Bronchial epithelial cell (primary cell): ENCODE data around the gene ONECUT3. TPM values are rescaled to one million over a fixed set of nuclear protein-coding genes. Genes with fewer than 3 reads are reported as not detected.
"Not testable (repeated sequence)": the region's sequence is repeated elsewhere in the genome, so short reads cannot be mapped to it uniquely, and the experiment has no call there.

Experiments
- DNase-seq: peaks from one replicate; pipeline ENCODE4 v3.0.0-alpha.2; 2010; ENCODE audit warnings: low read depth
- FAIRE-seq: peaks from 2 replicates; lab custom pipeline; 2011; peaks lifted over from hg19 to GRCh38; lab: Jason Lieb, UNC
- H3K27me3 ChIP-seq: 2 replicates; pipeline ENCODE4 v1.5.1; 2011; ENCODE audit warnings: low read length; ENCODE audit not compliant: control insufficient read depth, insufficient read depth
- H3K36me3 ChIP-seq: 2 replicates; pipeline ENCODE4 v1.5.1; 2011; ENCODE audit warnings: low read length; ENCODE audit not compliant: control insufficient read depth, insufficient read depth
- H3K4me3 ChIP-seq: 2 replicates; pipeline ENCODE4 v1.5.1; 2011; ENCODE audit warnings: mild to moderate bottlenecking, low read depth, low read length, control low read depth
- total RNA-seq: library from RNA; depleted of rRNA; stranded (reverse); fragments of >200 nt; gene quantifications from 2 replicates; pipeline ENCODE4 v1.2.1, GENCODE V29; 2014
- TF ChIP-seq, protein P1 (sequence below): IDR thresholded peaks from 2 replicates; pipeline ENCODE4 v1.5.1; 2011; ENCODE audit warnings: mild to moderate bottlenecking, moderate library complexity, low read length, control low read depth, inconsistent platforms; ENCODE audit not compliant: insufficient read depth, severe bottlenecking

Gene ONECUT3
- under 0.01 TPM in 2 replicates for total RNA-seq

DNA sequence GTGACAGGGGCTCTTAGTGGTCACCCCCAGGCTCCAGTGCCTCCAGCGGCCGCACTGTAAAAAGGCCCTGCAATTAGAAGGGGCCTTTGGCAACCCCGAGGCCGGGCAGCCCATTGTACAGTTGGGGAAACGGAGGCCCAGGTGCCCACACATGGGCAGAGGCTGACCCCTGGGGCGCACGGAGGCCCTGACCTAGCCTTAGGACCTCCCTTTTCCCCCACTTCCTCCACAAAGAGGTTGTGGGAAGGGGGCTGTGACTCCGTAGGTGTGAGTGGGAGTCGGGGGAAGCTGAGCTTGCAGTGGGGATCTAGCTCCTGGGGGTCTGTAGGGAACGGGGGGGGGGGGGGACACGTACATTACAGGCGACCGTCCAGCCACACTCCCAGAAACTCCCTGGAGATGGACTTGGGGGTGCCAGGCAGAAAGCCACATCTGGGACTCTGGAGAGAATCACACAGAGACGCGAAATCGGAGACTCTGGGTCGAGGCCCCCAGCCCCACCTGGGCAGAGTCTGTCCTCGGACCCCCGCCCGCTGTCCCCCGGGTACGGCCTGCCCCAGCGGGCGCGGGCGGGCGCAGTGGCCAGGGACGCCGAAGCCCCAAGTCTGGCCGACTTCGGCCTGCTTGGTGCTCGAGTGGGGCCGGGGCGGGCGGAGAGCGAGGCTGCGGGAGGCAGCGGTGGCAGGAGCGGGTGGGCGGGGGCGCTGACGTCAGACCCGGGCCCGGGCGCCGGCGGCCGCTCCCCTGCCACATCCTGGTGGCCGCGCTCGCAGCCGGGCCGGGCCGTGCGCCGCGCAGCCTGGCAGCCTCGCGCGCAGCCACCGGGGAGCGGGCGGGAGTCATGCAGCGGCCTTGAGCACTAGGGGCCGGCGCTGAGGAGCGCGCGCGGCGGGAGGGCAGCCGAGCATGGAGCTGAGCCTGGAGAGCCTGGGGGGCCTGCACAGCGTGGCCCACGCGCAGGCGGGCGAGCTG lies at the start of gene ONECUT3:
Gene ONECUT3 (plus strand): TSS at position 750 of the 972 bp plus-strand sequence. CDS start 157 bp downstream, at position 907.
- TF ChIP-seq, protein P1, sequence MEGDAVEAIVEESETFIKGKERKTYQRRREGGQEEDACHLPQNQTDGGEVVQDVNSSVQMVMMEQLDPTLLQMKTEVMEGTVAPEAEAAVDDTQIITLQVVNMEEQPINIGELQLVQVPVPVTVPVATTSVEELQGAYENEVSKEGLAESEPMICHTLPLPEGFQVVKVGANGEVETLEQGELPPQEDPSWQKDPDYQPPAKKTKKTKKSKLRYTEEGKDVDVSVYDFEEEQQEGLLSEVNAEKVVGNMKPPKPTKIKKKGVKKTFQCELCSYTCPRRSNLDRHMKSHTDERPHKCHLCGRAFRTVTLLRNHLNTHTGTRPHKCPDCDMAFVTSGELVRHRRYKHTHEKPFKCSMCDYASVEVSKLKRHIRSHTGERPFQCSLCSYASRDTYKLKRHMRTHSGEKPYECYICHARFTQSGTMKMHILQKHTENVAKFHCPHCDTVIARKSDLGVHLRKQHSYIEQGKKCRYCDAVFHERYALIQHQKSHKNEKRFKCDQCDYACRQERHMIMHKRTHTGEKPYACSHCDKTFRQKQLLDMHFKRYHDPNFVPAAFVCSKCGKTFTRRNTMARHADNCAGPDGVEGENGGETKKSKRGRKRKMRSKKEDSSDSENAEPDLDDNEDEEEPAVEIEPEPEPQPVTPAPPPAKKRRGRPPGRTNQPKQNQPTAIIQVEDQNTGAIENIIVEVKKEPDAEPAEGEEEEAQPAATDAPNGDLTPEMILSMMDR, result no peak
- no peaks in the 10 kb centered on the region for H3K36me3 ChIP-seq
- no peak for FAIRE-seq
- no peak for DNase-seq
- H3K27me3 ChIP-seq, result peaks cover 50% of the 10 kb centered on the region
- no peak within 1 kb of the TSS for H3K4me3 ChIP-seq

DNA sequence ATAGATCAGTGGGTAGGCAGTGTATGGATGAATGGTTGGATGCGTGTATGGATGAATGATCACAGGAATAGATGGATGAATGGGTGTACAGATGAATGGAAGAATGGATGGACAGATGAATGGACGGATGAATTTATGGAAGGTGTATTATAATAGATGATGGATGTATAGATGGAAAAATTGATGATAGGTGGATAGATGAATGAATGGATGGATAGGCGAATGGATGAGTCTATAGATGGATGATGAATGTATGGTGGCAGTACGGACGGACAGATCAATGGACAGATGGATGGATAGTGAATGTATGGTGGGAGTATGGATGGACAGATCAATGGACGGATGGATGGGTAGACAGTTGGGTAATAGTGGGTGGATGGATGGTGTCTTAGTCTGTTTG lies 49.0 kb upstream of the ONECUT3 start:
- H3K36me3 ChIP-seq, result no peaks in the 10 kb centered on the region
- H3K4me3 ChIP-seq, result no peak overlapping the region
- TF ChIP-seq, protein P1, result no peak
- FAIRE-seq (no peak), DNase-seq (no peak)
- H3K27me3 ChIP-seq, result peaks cover 13% of the 10 kb centered on the region

DNA sequence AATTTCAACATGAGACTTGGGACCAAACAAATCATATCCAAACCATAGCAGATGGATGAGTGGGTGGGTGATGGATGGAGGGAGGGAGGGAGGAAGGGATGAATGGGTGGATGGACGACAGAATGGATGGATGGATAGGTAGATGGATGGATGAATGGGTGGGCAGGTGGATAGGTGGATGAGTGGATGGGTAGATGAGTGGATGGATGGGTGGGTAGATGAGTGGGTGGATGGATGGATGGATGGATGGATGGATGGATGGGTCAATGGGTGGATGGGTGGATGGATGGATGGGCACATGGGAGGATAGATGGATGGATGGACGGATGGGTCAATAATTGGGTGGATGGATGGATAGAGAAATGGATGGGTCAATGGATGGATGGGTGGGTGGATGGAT lies 47.9 kb upstream of the ONECUT3 start:
- TF ChIP-seq, protein P1, result no peak
- H3K4me3 ChIP-seq, result no peak overlapping the region
- peaks cover 11% of the 10 kb centered on the region for H3K27me3 ChIP-seq
- H3K36me3 ChIP-seq, result no peaks in the 10 kb centered on the region
- FAIRE-seq (no peak), DNase-seq (no peak)

DNA sequence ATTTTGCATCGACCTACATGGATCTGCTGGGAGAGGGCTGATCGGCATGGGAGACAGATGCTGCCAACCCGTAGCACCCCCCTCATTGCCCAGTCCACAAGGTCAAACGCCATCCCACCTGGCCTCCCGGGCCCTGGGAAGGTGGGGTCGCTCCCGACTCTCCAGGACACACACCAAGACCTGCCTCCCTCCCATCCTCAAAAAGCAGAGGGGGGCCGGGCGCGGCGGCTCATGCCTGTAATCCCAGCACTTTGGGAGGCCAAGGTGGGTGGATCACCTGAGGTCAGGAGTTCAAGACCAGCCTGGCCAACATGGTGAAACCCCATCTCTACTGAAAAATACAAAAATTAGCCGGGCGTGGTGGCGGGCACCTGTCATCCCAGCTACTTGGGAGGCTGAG lies 46.7 kb upstream of the ONECUT3 start:
- not testable (repeated sequence) for H3K27me3 ChIP-seq, DNase-seq, H3K4me3 ChIP-seq, FAIRE-seq, H3K36me3 ChIP-seq

DNA sequence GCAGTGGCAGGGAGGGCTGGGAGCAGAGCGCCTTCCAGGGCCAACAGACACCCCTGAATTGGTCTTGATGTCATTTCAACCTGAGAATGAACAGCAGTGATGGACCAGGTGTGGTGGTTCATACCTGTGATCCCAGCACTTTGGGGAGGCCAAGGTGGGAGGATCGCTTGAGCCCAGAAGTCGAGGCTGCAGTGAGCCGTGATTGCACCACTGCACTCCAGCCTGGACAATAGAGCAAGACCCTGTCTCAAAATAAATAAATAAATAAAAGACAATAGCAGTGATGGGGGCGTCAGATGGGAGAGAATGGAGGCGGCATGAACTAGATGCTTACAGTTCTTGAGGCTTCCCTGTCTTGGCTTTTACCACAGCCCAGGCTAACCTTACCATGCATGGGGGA lies 46.1 kb upstream of the ONECUT3 start:
- Histone ChIP-seq H3K36me3 (no peaks in the 10 kb centered on the region), H3K27me3 (no peaks in the 10 kb centered on the region), H3K4me3 (no peak overlapping the region)
- FAIRE-seq (no peak), DNase-seq (no peak)
- TF ChIP-seq, protein P1, result no peak

DNA sequence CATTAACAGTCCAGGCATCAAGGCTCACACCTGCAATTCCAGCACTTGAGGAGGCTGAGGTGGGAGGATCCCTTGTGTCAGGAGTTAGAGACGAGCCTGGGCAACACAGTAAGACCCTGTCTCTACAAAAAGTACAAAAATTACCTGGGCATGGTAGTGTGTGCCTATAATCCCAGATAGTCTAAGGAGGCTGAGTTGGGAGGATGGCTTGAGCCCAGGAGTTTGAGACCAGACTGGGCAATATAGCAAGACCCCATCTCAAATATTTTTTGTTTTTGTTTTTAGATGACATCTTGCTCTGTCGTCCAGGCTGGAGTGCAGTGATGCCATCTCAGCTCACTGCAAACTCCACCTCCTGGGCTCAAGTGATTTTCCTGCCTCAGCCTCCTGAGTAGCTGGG lies 40.1 kb upstream of the ONECUT3 start:
- no peak for FAIRE-seq
- no peaks in the 10 kb centered on the region for H3K27me3 ChIP-seq
- TF ChIP-seq, protein P1, result no peak
- no peak overlapping the region for H3K4me3 ChIP-seq
- no peaks in the 10 kb centered on the region for H3K36me3 ChIP-seq
- no peak for DNase-seq
